ENCODE results near the gene ARSB. TPM values are rescaled to one million over a fixed set of nuclear protein-coding genes. Genes with fewer than 3 reads are reported as not detected.

Gene ARSB
- total and polyA plus RNA-seq, 9 of the 15 experiments (the other 6 are each of a cell fraction or from before 2014, with no cell fraction given) = 0.52 to 4.6 (median 2.4) TPM

DNA sequence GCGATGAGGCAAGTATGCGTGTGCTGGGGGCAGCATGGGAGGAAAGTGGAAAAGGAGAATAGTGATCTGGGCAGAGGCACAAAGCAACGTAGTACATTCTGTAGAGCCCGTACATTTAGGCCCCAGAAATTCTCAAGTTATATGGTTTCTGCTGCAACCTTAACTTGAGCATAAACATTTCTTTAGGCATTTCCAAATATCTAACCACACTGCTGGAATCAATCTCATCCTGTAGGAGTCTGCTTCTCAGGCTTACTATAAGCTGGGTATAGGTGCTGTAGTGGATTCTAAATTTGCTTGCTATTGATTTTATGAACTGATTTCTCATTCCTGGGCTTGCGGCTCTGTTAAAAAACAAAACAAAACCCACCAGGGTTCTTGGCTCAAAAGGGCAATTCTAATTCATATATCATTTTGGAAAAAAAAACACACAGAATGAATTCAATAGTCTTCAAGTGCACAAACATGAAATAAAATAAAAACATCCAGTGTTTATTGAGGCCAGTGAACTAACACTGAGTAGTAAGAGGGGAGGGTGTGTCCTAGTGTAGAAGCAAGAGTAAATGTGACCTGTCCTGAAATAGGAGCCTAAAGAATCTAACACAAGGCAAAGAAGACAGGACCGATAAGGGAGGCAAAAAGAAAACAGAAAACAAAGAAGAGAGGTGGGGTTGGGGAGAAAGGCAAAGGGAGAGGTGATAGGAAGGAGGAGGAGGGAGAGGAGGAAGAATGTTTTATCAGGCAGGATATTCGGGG, 191.0 kb downstream of the ARSB start:
- 35% methylated on average over 7 of the region's 7 CpGs for WGBS (ENCODE audit: insufficient coverage, low coverage, missing lambda C conversion rate)
- H4K20me1 ChIP-seq (replicated peaks; ENCODE audit: control insufficient read depth, insufficient read depth, low read length) = no peaks in the 10 kb centered on the region
- CTCF ChIA-PET (ENCODE audit: low intra/inter-chr PET ratio) = no interaction called here
- no peak overlapping the region for H3K4me3 ChIP-seq
- no TSS peak for BruUV-seq (replicated peaks)
- no peaks in the 10 kb centered on the region for H3K79me2 ChIP-seq (ENCODE audit: control insufficient read depth, insufficient read depth, low read length)
- intact Hi-C loops (cut with micrococcal nuclease) = no loop called here
- H3K27me3 ChIP-seq (ENCODE audit: control insufficient read depth in 2 of 2, insufficient read depth in 2 of 2, low read length in 2 of 2) = peaks cover 5 to 10% of the 10 kb centered on the region in 2 experiments
- H3K9me3 ChIP-seq (replicated peaks; ENCODE audit: control insufficient read depth, insufficient read depth, low read depth, low read length) = no peaks in the 10 kb centered on the region
- H3K36me3 ChIP-seq (ENCODE audit: control insufficient read depth, insufficient read depth, low read length) = no peaks in the 10 kb centered on the region
- H2AFZ ChIP-seq (ENCODE audit: low read depth, low read length) = no peak overlapping the region
- H3K27ac ChIP-seq (ENCODE audit: extremely low read depth, low read depth, low read length) = no peak overlapping the region
- ATAC-seq (peak; percentile 51; the same call in 2 of the 3 replicates), DNase-seq (ENCODE audit: extremely low read depth in 1 of 4, low spot score in 3 of 4) (no peak), FAIRE-seq (no peak)
- in situ Hi-C loops (cut with MboI) = no loop called here
- H3K4me2 ChIP-seq (ENCODE audit: insufficient read depth, low read length) = no peak overlapping the region; the same call in 1 of the 2 replicates
- POLR2A ChIA-PET = interaction anchor here (0.9 kb wide), 1 partner anchor 13 kb away, joined by 4 read pairs; no protein-coding TSS in a partner anchor
- H3K9me1 ChIP-seq (ENCODE audit: control insufficient read depth, insufficient read depth, low read length) = no peaks in the 10 kb centered on the region
- H3K9ac ChIP-seq (ENCODE audit: insufficient read depth in 1 of 2, low read depth in 2 of 2, low read length in 2 of 2) = no peak overlapping the region
- H3K4me1 ChIP-seq (replicated peaks in 1 of 2; ENCODE audit: control insufficient read depth in 2 of 2, insufficient read depth in 2 of 2, low read length in 2 of 2) = no peaks in the 10 kb centered on the region; a peak in 1 of 5 replicates
- no peak for TF ChIP-seq GTF2F1 (IDR thresholded peaks at IDR 0.05; ENCODE audit: low read depth, low read length)
- TF ChIP-seq RFX5 (IDR thresholded peaks at IDR 0.05; ENCODE audit: low read depth, low read length) = no peak
- no peak for TF ChIP-seq NCOA4 (IDR thresholded peaks at IDR 0.05; ENCODE audit: partially characterized antibody)
- no peak for TF ChIP-seq RBM17 (IDR thresholded peaks at IDR 0.05; ENCODE audit: borderline replicate concordance, low read depth, low read length)
- no peak for TF ChIP-seq MYC (IDR thresholded peaks at IDR 0.05; ENCODE audit: low read depth, low read length)
- TF ChIP-seq MYC (CRISPR knock-in tag; IDR thresholded peaks at IDR 0.05; ENCODE audit: borderline replicate concordance, low read depth) = no peak
- TF ChIP-seq BRD9 (IDR thresholded peaks at IDR 0.05; ENCODE audit: low read depth, partially characterized antibody) = no peak
- TF ChIP-seq EP300 (IDR thresholded peaks at IDR 0.05; ENCODE audit: low read length) = no peak
- TF ChIP-seq, protein P1, sequence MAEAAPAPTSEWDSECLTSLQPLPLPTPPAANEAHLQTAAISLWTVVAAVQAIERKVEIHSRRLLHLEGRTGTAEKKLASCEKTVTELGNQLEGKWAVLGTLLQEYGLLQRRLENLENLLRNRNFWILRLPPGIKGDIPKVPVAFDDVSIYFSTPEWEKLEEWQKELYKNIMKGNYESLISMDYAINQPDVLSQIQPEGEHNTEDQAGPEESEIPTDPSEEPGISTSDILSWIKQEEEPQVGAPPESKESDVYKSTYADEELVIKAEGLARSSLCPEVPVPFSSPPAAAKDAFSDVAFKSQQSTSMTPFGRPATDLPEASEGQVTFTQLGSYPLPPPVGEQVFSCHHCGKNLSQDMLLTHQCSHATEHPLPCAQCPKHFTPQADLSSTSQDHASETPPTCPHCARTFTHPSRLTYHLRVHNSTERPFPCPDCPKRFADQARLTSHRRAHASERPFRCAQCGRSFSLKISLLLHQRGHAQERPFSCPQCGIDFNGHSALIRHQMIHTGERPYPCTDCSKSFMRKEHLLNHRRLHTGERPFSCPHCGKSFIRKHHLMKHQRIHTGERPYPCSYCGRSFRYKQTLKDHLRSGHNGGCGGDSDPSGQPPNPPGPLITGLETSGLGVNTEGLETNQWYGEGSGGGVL (CRISPR knock-in tag; IDR thresholded peaks at IDR 0.05) = no peak
- TF ChIP-seq, protein P2, sequence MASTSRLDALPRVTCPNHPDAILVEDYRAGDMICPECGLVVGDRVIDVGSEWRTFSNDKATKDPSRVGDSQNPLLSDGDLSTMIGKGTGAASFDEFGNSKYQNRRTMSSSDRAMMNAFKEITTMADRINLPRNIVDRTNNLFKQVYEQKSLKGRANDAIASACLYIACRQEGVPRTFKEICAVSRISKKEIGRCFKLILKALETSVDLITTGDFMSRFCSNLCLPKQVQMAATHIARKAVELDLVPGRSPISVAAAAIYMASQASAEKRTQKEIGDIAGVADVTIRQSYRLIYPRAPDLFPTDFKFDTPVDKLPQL (IDR thresholded peaks at IDR 0.05; ENCODE audit: extremely low read depth, insufficient read length) = no peak
- no peak for TF ChIP-seq ZBTB11 (CRISPR knock-in tag; IDR thresholded peaks at IDR 0.05)
- TF ChIP-seq RFX1 (IDR thresholded peaks at IDR 0.05) = no peak
- TF ChIP-seq SNRNP70 (optimal IDR thresholded peaks at IDR 0.05; ENCODE audit: low read depth, low read length) = no peak
- TF ChIP-seq ELF1 (tag; IDR thresholded peaks at IDR 0.05) = no peak
- TF ChIP-seq NFIC (IDR thresholded peaks at IDR 0.05) = no peak
- TF ChIP-seq ZBTB7A (IDR thresholded peaks at IDR 0.05; ENCODE audit: borderline replicate concordance, control insufficient read depth, low read depth, low read length) = no peak

Measured in K562 (cell line).